RPMI7951 (cell line): ENCODE data around the gene ANP32A. TPM values are rescaled to one million over a fixed set of nuclear protein-coding genes. Genes with fewer than 3 reads are reported as not detected.
"Not testable (repeated sequence)": the region's sequence is repeated elsewhere in the genome, so short reads cannot be mapped to it uniquely, and the experiment has no call there.

ENCODE experiments used
- DNase-seq: peaks from one replicate; pipeline ENCODE4 v3.0.0-alpha.2; 2012; ENCODE audit warnings: low read depth
- total RNA-seq: library from RNA; depleted of rRNA; stranded (reverse); fragments of >200 nt; shearing (Covaris generic); gene quantifications from 2 replicates; pipeline ENCODE4 v1.2.3, GENCODE V29; 2014

Gene ANP32A
- total RNA-seq, 1 experiment from 2014 or later = 95.6 TPM

DNA sequence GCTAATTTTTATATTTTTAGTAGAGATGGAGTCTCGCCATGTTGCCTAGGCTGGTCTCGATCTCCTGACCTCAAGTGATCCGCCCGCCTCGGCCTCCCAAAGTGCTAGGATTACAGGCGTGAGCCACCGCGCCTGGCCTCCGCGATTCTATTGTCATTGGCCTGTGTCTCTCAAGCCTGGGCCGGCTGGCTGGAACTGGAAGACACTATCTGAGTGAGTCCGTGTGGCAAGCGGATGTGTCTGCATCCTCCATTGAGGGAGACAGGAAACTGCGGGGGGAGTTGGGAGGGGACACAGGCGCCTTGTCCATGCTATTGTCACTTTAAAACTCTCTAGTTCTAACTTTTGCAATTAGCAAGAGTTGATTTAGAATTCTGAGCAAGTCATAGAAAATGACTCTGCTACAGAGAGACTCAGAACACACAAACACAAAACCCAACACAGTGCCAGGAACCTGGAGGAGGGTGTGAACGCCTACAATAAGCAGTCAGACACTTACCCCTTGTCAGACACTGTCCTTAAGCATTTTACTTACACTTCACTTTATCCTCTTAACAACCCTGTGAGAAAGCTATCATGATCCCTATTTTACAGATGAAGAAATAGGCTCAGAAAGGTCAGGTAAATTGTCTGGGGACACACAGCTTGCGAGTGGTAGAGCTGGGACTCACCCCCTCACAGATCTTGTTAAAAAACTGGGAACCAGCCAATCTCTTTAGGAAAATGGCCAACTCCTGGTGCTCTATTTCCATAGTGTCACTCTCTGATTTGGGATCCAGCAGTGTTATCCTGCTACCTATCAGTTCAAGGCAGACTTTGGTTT, 38.7 kb downstream of the ANP32A start:
- no peak for DNase-seq

DNA sequence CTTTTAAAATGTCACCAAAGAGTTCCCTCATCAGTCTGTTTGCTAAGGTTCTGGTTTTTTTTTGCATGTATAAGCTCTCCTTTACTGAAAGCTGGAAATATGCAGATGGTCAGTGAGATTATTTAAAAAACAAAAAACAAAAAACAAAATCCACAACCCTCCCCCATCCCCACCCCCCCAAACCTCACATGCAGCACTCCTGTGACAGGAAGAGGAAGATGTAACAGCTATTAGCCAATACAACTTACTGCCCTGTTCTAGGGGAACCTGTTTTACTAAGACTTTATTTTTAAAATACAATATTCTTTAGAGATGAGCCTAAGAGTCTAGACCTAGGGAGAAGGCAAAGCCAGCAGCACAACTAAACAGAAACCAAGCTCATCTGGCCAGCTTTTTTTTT, 39.5 kb downstream of the ANP32A start:
- no peak for DNase-seq

DNA sequence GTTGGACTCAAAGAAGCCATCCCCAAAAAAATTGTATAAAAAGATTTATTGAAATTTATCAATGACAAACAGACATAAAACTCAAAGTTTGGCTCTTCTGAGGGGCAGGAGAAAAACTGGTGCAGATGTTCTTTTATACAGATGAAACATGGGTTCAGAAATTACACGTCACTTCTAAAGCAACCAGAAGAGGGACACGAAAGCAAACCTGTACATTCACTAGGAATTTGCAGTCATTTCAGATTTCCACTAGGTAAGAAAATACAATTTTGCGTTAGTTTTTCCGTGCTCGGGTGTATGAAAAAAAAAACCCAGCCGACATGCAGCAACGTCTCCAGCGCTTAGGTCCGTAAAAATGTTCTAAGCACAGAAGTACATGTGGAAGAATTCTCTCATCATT, 41.8 kb downstream of the ANP32A start:
- no peak for DNase-seq

DNA sequence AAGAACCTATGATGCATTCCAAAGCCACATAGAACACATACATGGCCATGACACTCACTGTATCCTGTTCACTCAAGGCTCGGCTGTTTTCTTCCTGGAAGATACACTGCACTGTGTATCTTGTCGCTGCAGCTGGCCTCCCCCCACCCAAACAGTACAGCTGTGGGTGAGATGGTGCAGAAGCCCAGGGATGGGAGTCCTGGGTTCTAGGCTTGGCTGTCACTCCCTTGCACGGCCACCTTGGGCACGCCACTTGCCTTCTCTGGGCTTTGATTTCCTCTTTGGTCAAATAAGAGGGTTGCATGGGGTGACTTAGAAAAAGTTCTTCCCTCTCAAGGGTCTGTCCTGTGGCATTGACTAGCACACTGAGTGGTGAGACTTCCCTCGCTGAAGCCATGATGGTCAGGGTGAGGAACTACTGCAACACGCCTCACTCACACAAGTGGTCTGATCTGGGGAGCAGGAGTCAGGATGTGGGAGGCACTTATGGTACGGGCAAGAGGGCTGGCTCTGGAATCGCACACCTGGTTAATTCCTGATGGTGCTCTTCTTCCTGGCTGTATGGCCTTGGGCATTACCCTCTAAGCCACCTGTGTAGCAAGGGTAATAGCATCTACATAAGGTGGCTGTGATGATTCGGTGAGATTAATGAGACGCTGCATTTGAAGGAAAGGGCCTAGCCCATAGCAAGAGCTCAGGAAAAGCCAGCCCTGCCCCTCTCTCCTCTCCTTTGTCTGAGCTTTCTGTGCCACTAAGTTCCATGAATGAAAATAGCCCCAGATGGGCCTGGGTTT, 44.0 kb downstream of the ANP32A start:
- no peak for DNase-seq

DNA sequence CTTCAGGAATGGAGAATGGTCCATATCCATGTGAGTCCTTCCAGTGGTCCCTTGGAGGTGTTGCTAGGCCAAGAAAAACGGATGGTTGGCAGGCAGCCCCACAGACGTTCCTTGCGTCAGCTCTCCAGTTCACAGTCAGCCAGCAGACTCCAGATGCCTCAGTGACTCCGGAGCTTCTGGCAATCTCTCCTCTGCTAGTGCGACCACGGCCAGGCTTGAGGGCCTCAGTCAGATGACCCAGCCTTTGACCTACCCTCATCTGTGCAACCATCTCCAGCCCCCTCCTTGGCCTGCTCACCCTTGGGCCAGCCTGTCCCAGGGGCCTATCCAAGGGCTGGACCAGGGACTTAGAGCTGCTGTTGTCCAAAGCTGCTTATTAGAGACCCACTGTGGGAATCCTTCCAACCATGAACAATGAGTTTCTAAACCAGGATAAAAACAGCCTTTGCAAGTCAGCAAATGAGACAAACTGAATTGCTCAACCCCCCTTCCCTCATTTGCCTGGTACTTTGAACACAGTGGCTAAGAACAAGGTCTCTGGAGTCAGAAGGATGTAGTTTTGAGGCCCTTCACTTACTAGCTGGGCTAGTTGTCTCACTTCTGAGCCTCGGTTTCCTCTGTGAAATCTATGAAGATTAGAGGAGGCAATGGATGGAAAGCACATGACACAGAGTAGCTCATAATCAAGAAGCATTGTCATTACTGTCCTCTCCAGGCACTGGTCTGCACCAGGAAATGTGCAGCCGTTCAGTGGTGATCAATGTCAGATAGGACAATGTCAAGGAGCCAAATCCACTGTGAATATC, 44.8 kb downstream of the ANP32A start:
- no peak for DNase-seq

DNA sequence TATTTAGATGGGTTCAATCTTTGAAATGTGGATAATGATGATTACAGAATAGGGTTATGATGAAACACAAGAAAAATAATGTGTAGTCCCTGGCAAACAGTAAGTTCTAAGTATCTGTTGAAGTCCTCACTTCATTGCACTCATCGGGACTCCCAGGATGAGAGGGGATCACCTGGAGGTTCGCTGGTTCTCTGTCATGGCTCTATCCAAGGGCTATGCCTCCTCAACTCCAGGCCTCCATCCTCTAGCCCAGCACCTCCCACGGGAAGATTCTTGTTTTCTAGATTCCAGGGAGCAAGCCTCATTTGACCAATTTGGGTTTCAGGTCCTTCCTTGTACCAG, 45.5 kb downstream of the ANP32A start:
- no peak for DNase-seq

DNA sequence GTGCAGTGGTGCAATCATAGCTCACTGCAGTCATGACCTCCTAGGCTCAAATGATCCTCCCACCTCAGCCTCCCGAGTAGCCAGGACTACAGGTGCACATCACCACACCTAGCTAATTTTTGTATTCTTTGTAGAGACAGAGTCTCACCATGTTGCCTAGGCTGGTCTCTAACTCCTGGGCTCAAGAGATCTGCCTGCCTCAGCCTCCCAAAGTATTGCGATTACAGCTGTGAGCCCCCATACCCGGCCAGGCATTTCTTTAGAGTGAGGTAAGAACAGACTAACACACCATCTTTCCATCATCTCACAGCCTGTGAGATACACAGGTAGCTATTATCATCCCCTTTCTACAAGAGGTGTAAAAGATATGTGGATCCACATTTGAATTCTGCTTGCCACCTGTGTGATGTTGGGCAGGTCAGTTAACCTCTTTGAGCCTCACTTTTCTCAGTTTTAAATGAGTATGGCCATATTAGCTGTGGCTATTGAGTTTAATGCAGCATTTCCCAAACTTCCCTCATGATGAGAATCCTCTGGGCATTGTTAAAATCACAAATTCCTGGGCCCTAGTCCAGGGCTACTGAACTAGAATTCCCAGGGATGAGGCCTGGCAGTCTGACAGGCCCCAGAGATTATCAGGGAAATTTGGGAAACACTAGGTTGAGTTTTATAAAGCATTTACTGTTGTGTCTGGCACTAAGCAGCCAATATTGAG, 46.0 kb downstream of the ANP32A start:
- DNase-seq = no peak

DNA sequence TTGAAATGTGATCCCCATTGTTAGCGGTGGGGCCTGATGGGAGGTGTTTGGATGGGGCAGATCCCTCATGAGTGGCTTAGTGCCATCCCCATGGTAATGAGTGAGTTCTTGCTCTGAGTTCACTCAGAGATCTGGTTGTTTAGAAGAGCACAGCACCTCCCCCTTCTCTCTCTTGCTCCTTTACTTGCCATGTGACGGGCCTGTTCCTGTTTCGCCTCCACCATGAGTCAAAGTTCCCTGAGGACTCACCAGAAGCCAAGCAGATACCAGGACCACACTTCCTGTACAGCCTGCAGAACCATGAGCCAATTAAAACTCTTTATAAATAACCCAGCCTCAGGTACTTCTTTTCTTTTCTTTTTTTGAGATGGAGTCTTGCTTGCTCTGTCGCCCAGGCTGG, 46.6 kb downstream of the ANP32A start:
- no peak for DNase-seq

DNA sequence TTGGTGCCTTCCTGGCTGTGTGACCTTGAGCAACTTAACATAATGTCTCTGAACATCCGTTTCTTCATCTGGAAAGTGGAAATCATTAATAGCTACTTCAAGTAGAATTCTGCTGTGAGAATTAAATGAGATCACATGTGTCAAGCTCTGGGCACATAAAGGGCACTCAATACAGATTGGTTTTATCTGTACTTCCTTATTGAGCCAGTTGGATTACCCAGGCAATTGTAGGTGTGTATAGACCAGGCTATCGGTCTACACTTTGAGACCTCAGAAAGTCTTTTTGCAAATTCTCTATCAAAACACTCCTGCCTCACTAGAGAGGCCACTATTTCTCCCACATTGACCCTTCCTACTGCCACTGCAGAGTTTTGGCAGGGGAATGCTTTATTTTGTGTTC, 47.7 kb downstream of the ANP32A start:
- DNase-seq = no peak

DNA sequence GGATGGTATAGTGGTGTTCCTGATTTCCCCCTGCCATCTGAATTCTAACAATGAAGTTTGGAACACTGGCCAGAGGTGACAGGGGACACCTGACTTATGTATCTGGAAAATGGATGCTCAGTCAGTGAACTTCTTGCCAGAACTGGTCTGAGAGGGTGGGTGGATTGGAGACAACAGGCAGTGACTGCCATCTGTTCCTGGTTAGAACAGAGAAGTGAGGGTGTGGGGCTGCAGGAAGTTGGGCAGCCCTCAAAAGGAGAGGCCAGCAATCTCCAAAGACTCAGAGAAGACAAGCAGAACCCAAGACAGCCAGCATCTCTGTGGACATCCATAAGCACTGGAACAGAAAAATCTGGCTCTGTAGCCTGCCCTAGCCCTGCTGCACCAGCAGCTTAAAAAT, 50.5 kb downstream of the ANP32A start:
- DNase-seq = no peak

DNA sequence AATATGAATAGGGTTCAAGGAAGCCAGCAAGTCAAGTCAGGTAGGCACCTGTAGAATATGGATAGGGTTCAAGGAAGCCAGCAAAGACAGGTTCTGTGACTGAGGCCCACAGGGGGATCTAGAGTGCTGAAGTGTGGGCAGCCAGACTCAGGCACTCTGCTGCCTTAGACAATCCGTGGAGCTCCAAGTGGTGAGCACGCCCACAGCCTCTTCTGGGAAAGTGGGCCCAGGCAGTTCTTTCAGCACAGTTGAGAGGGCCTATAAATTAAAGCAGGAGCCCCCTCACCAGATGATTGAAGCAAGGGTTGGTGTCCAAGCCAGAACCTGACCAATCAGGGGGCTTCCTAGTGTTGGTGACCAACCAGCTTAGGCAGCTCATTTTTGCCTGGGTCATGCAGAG, 51.0 kb downstream of the ANP32A start:
- DNase-seq = no peak

DNA sequence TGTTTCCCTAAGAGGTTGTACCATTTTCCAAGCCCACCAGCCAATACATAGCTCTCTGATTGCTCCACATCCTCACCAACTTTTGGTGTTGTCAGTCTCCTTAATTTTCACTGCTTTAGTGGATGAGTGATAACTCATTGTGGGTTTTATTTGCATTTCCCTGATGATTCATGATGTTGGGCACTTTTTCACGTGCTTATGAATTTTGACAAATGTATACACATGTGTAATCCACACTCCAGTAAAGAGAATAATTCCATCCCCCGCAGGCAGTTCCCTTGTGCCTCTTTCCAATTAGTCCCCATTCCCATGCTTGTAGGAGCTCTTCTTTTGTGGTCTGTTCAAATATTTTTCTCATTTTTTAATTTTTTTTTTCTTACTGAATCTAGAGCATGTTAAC, 52.4 kb downstream of the ANP32A start:
- peak; percentile 32 for DNase-seq

DNA sequence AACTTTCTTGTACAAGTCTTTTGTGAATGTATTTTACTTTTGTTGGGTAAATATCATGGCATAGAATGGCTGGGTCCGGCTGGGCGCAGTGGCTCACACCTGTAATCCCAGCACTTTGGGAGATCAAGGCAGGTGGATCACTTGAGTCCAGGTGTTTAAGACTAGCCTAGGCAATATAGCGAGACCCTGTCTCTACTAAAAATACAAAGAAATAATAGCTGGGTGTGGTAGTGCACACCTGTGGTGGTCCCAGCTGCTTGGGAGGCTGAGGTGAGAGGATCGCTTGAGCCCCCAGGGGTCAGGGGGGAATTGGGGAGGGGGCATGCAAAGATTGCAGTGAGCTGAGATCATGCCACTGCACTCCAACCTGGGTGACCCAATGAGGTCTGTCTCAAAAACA, 52.9 kb downstream of the ANP32A start:
- no peak for DNase-seq

DNA sequence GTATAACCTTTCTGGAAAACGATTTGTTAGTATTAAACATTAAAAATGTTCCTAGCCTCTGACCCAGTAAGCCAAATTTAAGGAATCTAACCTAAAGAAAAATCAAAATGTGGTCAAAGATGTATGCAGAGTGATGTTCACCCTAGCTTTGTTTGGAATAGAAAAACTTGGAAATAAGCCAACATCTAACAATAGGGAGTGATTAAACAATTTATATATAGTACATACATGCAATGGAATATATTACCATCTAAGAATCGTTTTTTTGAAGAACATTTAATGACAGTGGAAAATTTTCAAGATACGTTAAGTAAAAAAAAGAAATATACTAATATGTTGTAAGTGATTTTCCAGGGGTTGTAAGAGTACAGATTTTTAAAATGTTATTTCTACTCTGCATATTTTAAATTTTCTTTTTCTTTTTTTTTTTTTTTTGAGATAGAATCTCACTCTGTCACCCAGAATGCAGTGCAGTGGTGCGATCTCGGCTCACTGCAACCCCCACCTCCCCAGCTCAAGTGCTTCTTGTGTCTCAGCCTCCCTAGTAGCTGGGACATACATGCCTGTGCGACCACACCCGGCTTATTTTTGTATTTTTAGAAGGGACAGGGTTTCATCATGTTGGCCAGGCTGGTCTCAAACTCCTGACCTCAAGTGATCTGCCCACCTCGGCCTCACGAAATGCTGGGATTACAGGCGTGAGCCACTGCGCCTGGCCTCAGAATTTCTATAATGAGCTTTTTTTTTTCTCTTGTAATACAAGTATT, 54.9 kb downstream of the ANP32A start:
- no peak for DNase-seq

DNA sequence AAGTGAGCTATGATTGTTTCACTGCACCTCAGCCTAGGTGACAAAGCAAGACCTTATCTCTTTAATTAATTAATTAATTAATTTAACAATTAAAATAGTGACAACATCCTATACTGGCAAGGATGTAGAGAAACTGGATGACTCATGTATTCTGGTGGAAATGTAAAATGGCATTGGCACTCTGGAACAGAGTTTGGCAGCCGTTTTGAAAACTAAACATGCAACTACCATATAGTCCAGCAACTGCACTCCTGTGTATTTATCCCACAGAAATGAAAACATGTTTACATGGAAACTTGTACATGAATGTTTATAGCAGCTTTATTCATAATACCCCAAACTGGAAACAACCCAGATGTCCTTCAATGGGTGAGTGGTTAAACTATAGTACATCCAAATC, 56.6 kb downstream of the ANP32A start:
- DNase-seq = no peak

DNA sequence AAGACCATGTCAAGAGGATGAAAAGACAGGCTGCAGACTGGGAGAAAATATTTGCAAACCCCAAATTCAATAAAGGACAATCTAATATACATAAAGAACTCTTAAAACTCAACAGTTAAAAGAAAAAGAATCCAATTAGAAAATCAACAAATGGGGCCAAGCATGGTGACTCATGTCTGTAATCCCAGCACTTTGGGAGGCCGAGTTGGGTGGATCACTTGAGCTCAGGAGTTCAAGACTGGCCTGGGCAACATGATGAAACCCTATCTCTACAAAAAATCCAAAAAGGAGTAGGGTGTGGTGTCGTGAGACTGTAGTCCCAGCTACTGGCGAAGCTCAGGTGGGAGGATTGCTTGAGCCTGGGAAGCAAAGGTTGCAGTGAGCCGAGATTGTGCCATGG, 57.6 kb downstream of the ANP32A start:
- no peak for DNase-seq

DNA sequence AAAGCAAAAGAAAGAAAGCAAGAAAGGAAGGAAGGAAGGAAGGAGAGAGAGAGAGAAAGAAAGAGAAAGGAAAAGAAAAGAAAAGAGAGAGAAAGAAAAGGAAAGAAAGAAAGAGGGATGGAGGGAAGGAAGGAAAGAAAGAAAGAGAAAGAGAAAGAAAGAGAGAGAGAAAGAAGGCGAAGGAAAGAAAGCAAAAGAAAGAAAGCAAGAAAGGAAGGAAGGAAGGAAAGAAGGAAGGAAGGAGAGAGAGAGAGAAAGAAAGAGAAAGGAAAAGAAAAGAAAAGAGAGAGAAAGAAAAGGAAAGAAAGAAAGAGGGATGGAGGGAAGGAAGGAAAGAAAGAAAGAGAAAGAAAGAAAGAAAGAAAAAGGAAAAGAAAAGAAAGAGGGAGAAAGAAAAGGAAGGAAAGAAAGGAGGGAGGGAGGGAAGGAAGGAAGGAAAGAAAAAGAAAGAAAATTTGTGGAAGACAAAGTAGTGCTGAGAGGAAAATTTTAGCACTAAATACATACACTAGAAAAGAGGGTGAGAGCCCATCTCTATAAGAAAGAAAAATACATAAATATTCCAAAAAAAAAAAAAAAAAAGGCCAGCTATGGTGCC, 60.6 kb downstream of the ANP32A start:
- not testable (repeated sequence) for DNase-seq

DNA sequence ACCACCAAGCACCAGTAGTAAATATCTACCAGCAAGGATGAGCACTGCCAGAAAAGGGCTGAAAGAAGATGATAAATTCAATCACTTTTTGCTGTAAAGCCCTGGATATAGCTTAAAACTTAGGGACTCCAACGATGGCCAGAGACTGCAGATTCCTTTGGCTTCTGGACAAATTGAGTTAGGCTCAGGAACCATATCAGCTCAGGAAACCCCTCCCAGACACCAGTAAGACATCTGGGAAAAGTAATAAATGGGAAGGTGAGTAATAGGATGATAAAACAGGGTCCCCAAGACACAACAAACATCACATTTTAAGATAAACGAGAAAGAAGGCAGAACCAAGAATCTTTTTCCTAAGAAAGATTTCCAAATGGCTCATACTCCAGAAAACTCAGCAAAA, 65.0 kb downstream of the ANP32A start:
- DNase-seq = no peak

DNA sequence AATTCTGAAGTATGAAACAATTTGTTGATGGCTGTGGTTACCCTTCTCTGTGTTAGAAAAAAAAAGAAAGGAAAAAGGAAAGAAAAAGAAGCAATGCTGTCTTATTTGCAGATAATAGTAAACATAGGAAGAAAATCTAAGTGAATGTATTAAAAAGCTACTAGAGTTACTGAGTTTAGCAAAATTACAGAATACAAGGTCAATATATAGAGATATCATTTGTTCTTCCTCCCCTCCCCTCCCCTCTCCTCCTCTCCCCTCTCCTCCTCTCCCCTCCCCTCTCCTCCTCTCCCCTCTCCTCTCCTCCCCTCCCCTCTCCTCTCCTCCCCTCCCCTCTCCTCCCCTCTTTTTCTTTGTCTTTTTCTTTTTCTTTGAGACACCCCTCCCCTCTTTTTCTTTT, 69.1 kb downstream of the ANP32A start:
- DNase-seq = no peak

DNA sequence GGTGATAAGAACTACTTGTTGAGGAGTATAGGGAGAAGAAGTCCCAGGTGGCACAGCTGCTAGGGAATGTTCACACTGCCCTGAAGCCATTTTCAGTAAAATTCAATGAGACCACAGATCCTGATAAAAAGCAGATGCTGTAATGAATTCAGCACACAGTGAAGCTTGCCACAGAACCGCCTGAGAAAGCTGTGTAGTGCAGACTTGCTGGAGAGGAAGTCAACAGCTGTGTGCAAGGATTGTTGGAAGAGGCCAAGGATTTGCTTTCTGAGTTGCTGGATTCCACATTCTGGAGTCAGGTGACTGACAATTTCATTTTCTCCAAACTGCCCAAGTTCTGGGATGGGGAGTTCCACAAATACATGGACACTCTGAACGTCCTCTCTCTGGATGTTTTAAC, 70.9 kb downstream of the ANP32A start:
- peak; percentile 67 for DNase-seq

DNA sequence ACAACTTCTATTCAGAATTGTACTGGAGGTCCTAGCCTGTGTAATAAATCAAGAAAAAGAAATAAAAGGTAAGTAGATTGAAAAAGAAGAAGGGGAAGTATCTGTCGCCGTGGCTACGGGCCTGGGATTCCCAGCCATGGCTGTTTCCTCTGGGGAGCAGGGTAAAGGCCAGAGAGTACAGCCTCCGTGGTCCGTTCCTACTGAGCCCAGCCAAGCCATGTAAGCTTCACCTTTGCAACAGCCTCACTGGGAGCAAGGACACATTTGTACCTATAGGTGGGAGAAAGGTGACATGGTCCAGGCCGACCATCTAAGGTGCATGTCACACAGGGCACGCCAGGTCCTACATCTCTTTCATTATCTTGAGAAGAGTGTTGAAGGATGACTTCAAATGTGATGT, 71.3 kb downstream of the ANP32A start:
- DNase-seq = no peak
